RPMI8226 (cell line): ENCODE results near the gene GLIPR1.

Experiments
- DNase-seq: peaks from one replicate; pipeline ENCODE4 v3.0.0-alpha.2; 2015

Gene GLIPR1

GRCh38 chr12:75525263-75525662 lies 44.7 kb downstream of the GLIPR1 start:
- DNase-seq = no peak

- peak; percentile 78 for DNase-seq
Measured at GRCh38 chr12:75526655-75527511, 46.3 kb downstream of the GLIPR1 start.

DNA sequence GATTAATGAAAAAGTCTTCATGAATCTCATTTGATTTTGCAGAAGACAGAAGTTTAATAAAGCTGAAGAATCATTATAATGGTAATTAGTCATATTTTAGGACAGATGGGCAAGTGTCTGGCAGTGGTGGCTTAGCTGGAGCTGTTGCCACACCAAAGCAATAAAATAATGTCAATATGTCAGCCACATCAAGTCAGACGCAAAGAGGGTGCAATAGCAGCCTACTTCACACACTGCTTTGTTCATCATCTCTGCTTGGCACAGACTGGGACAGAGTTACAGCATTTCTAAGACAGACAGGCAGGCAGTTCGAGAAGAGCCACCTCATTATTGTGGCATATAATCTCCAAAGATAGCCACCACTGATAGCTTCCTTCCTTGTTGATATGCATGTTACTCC lies 47.7 kb downstream of the GLIPR1 start:
- no peak for DNase-seq

DNA sequence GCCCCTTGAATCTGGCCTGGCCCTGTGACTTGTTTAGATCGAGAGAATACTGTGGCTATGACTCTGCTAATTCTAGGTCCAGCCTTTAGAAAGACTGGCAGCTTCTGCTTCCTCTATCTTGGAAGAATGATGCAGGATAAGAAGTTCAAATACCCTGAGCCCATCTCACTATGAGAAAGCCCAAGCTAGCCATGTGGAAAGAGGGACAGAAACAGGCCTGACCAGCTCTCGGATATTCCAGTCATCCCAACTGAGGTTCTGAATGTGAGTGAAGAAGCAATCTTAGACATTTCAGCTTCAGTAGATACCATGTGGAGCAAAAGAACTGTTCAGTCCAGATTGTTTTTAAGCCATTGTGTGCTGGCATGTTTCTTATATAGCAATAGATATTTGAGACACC lies 48.1 kb downstream of the GLIPR1 start:
- DNase-seq = no peak

- no peak for DNase-seq
Measured at GRCh38 chr12:75529316-75529715, 48.8 kb downstream of the GLIPR1 start.

DNA sequence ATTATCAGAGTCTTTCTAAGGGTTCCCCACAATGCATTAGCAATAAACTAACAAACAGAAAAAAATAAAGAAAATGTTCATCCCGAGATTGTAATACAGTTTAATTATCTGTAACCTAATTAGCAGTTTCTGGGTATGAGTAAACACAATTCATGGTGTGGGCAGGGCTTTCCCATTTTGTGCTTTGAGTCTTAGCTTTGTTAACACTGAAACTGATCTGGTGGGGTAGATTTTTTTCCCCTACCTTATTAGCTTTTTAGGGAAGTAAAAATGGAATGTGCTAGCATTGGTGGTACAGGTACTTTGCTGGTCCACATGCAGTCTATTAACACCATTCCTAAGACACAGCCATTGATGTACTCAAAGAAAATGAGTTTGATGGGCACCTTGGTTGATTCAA lies 49.3 kb downstream of the GLIPR1 start:
- no peak for DNase-seq

DNA sequence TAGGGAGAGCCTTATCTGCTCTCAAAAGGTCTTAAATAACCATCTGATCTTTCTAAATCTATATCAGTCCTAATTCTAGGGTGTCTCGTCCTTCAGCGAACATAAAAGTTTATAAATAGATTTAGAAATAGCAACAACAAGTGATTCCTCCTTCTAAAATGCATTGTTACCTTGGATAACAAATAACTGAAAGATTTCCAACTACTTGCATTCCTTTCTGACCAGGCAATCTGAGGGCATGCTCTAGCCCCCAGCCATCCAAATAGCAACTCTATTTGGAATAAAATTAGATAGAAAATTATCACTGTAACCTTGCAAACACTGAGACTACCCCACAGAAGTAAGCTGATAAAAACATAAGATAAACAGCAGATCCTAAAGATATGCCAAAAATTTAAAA lies 52.7 kb downstream of the GLIPR1 start:
- DNase-seq = no peak

DNA sequence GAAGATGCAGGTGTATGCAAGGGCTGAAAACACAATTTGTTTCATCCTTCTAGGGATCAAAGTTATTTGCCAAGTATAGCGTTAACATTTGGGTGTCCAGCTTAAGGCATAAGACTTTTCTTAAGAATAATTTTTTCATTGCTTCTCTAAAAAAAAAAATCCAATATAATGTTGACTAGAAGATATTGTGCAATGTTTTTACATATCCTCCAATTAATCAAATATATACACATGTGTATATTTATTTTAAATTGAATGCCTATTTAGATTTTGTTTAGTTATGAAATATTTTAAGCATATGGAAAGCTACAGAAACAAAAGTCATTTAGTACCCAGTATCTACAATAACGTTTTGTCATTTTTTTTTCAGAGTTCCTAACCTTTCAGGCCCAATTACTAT lies 59.3 kb downstream of the GLIPR1 start:
- DNase-seq = no peak

DNA sequence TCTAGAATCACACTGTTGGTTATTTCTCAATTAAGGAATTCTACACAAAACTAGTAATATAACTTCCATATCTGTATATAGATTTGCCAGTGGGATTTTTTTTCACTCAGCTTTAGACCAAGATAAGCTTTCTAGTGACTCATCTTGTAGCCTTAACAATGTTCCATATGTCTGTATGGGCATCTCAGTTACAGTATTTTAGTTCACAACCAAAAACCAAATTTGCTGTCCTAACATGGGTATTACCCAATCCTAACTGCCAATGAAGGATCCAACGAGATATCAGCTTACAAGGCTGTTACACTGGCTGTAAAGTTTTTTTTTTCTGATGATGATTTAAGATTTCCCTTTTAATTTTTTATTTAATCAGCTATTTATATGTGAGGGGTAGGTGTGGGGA lies 62.4 kb downstream of the GLIPR1 start:
- DNase-seq = no peak

GRCh38 chr12:75543529-75543928 lies 63.0 kb downstream of the GLIPR1 start:
- no peak for DNase-seq

DNA sequence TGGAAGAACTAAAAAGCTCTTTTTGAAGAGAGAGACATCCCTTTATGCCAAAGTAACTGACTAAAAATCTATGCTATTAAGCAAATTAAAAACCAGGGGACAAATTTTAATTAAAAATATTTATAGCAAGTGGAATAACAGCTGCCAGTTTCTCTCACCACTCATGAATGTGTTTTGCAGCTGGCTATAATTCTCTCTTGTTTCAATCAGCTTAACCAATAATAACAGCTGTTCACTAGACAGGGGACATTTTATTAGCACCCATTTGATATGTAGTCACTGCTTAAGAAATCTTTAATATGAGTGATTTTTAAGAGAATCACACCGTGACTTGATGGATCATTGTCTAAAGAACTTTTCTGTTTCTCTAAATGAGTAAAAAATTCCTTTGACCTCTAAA lies 65.1 kb downstream of the GLIPR1 start:
- DNase-seq = no peak

GRCh38 chr12:75548879-75549278 lies 68.3 kb downstream of the GLIPR1 start:
- no peak for DNase-seq

DNA sequence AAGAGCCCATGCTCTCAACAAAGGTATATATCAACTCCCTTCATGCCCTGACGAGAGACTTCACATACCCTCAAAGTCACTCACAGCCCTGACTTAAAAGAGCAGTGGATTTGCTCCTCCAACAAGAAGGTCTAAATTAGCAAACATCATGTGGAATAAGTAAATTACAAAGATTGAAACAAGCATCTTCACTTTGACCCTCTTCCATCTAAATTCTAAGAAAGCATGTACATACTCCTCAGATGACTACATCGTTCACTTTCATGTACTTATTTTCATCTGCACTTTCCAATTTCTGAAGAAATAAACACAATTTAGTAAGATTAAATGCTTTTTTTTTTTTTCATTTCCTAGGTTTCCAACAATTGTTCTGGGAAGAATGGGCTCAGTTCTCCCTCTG lies 69.4 kb downstream of the GLIPR1 start:
- no peak for DNase-seq

DNA sequence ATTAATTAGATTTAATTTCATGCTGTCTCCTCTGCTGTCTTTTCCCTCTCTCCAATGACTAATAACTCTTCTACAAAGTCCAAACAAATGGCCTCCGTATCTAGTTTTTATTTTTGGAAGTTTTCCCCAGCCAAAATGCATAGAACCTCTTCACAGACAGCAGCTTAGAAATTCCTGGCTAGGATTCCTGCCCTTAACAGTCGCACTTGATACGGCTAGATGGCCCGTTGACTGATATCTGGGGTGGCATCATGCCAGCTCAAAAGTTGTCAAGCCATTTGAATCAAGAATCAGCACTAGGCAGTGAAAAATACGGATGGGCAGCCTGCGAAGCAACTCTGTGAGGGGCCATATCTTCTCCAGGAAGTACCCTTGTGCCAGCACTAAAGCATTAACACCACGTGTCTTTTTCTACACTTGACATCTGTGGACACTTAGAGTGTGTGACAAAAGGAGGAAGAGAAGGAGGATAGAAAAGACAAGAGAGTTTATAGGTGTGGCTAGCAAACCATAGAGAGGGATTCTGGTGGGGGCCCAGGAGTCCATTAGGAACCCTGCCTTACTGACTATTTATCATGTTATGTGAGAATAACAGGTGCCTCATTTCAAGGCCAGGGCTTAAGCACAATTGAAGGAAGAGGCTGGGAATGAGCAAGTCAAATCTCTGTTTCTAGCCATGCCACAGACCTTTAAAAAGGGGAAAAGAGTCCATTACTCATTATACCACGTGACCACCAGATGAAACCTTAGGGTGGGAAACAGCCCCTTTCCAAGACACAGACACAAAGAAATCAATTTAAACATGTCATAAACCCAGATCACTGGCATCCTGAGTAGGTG lies 70.1 kb downstream of the GLIPR1 start:
- no peak for DNase-seq

GRCh38 chr12:75551477-75551876 lies 70.9 kb downstream of the GLIPR1 start:
- DNase-seq = no peak

- DNase-seq = no peak
Measured at GRCh38 chr12:75553398-75553797, 72.8 kb downstream of the GLIPR1 start.
